Thyroid gland (tissue), 4 donors: ENCODE measurements around the gene DPP6.

ENCODE experiments used
- CTCF ChIP-seq, 6 experiments: fragments of 200-600 bp in 3 of 6; fragments of 450-650 bp in 3 of 6; sonication (generic) in 3 of 6; IDR thresholded peaks; one replicate each; pipeline ENCODE4 v1.5.1; 2016 to 2019; ENCODE audit warnings: antibody characterized with exemption in 6 of 6, mild to moderate bottlenecking in 2 of 6, inconsistent platforms in 1 of 6, moderate library complexity in 1 of 6
- POLR2A ChIP-seq, 2 donors: fragments of 450-650 bp; IDR thresholded peaks; one replicate each; pipeline ENCODE4 v1.6.1; 2017; ENCODE audit warnings: antibody characterized with exemption in 2 of 2, mild to moderate bottlenecking in 2 of 2, moderate library complexity in 1 of 2

- no peak for TF ChIP-seq CTCF (IDR thresholded peaks at IDR 0.05)
- TF ChIP-seq POLR2A (IDR thresholded peaks at IDR 0.05), result no peak
These were observed 694.6 kb downstream of the DPP6 start for GRCh38 chr7:154746571-154747360.
